Common myeloid progenitor, CD34-positive (primary cell): ENCODE data around the gene EFS.
"Not testable (repeated sequence)": the region's sequence is repeated elsewhere in the genome, so short reads cannot be mapped to it uniquely, and the experiment has no call there.

Source experiments
- CTCF ChIA-PET: fragments of 350-600 bp; sonication (Branson Sonifier 250); formaldehyde crosslinking; loops from one replicate; lab custom pipeline; 2021; ENCODE audit warnings: antibody characterized with exemption; lab: Charles Lee
- POLR2A ChIA-PET: fragments of 350-600 bp; sonication (Branson Sonifier 250); formaldehyde crosslinking; loops from one replicate; lab custom pipeline; 2021; ENCODE audit warnings: antibody characterized with exemption; lab: Charles Lee
- DNase-seq, 3 donors: peaks; one replicate each; pipeline versions ENCODE4 v3.0.0 to v3.0.0-alpha.2; 2013
- H3K27ac ChIP-seq, 2 experiments: 1 replicate in 1 of 2; 2 replicates in 1 of 2; pipeline ENCODE4 v1.7.0; 2013; ENCODE audit warnings: inconsistent platforms in 2 of 2, low read length in 2 of 2, mild to moderate bottlenecking in 2 of 2, low read depth in 1 of 2, moderate library complexity in 1 of 2; ENCODE audit not compliant: severe bottlenecking in 2 of 2, insufficient read depth in 1 of 2, poor library complexity in 1 of 2
- H3K27me3 ChIP-seq, 5 experiments: replicated peaks in 2 of 5; 1 replicate in 3 of 5; 2 replicates in 2 of 5; pipeline versions ENCODE4 v1.6.1 to v1.7.0; 2013; ENCODE audit warnings: low read length in 4 of 5, mild to moderate bottlenecking in 2 of 5, moderate library complexity in 2 of 5, inconsistent platforms in 1 of 5; ENCODE audit not compliant: insufficient read depth in 5 of 5, control insufficient read depth in 4 of 5
- H3K36me3 ChIP-seq, 4 experiments: 1 replicate in 2 of 4; 2 replicates in 2 of 4; pipeline versions ENCODE4 v1.6.1 to v1.7.0; 2013; ENCODE audit warnings: low read length in 3 of 4, control low read depth in 1 of 4, mild to moderate bottlenecking in 1 of 4; ENCODE audit not compliant: control insufficient read depth in 4 of 4, insufficient read depth in 4 of 4
- H3K4me1 ChIP-seq, 4 experiments: 1 replicate in 3 of 4; 2 replicates in 1 of 4; pipeline versions ENCODE4 v1.6.1 to v1.7.1; 2013; ENCODE audit warnings: low read length in 3 of 4, mild to moderate bottlenecking in 3 of 4, control low read depth in 1 of 4, inconsistent platforms in 1 of 4, moderate library complexity in 1 of 4; ENCODE audit not compliant: control insufficient read depth in 4 of 4, insufficient read depth in 4 of 4; ENCODE audit errors: control extremely low read depth in 1 of 4
- H3K4me3 ChIP-seq, 7 experiments: 1 replicate in 4 of 7; 2 replicates in 3 of 7; pipeline versions ENCODE4 v1.5.1 to v1.7.0; 2013; ENCODE audit warnings: mild to moderate bottlenecking in 7 of 7, low read length in 6 of 7, moderate library complexity in 6 of 7, inconsistent platforms in 2 of 7, low read depth in 2 of 7, control low read depth in 1 of 7; ENCODE audit not compliant: insufficient read depth in 4 of 7, control insufficient read depth in 1 of 7; ENCODE audit errors: extremely low read depth in 1 of 7
- H3K9me3 ChIP-seq, 5 experiments: 1 replicate in 4 of 5; 2 replicates in 1 of 5; pipeline versions ENCODE4 v1.6.1 to v1.7.1; 2013; ENCODE audit warnings: low read length in 4 of 5, mild to moderate bottlenecking in 2 of 5, inconsistent platforms in 1 of 5, low read depth in 1 of 5, moderate library complexity in 1 of 5; ENCODE audit not compliant: control insufficient read depth in 4 of 5, insufficient read depth in 2 of 5; ENCODE audit errors: control extremely low read depth in 1 of 5
- WGBS: methylation state at CpG from one replicate; pipeline ENCODE4 v1.1.5; 2013; ENCODE audit not compliant: insufficient coverage; 5-methylcytosine and 5-hydroxymethylcytosine counted together

Gene EFS

DNA sequence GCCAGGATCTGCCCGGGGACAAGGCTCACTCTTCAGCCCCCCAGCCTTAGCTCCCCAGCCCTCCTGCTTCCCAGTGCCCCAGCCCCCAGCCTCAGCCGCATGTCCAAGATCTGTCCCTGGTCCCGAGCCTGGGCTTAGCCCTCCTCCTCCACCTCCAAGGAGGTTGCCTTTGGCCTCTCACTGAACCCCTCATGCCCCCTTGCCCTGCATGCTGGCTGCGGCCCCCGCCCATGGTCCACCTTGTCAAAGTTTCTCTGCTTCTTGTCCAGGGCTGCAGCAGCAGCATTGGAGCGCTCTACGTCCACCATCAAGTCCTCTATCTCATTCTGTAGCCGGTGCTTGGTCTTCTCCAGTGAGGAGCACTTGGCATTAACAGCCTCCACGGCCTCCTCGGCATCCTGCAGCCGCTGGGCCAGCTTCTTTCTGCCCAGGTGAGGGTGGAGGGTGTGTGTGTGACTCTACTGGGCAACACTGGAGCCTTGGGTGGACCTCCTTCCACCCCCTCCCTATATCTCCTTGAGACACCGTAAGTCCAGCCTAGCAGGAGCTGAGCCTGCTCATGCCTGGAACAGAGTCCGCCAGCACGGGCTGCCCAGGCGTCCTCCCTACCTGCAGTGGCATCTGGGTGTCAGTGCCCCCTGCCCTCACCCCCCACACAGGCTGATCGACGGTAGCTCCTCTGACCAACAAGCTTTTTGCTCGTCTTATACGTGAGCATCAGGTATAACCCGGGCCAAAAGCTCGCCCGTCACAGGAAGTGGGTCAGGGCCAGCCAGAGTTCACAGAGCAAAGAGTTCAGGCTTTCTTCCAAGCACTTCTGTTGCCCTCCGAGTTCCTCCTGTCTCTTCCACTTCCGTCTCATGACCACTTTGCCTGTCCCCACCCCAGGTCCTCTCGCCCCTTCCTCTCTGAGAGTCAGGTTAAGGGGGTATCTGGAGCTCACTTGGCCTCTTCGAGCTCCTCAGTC lies 23.2 kb upstream of the EFS start:
- Histone ChIP-seq H3K4me1 (peaks cover 0 to 3% (median 1%) of the 10 kb centered on the region in 4 experiments), H3K27me3 (peaks cover 0 to 7% (median 0%) of the 10 kb centered on the region in 5 experiments), H3K4me3 (no peak overlapping the region), H3K9me3 (no peaks in the 10 kb centered on the region), H3K36me3 (no peaks in the 10 kb centered on the region), H3K27ac (no peak overlapping the region)
- 88% methylated on average over 17 of the region's 26 CpGs for WGBS
- ChIA-PET POLR2A (no interaction called here), CTCF (interaction anchor here (0.6 to 1.5 kb wide), 4 partner anchors 8 to 670 kb away, joined by 3 to 7 read pairs (median 4); partner anchors contain the start of gene CMTM5)
- DNase-seq = no peak

- no peak overlapping the region for H3K4me3 ChIP-seq
- no peaks in the 10 kb centered on the region for H3K36me3 ChIP-seq
- no CpG with 5 or more reads among the region's 1 CpG for WGBS
- peaks cover 0 to 11% (median 6%) of the 10 kb centered on the region in 4 experiments for H3K4me1 ChIP-seq
- ChIA-PET CTCF (interaction anchor here (0.5 to 1.0 kb wide), 2 partner anchors 10 to 109 kb away, joined by 3 read pairs; no protein-coding TSS in a partner anchor), POLR2A (no interaction called here)
- H3K27ac ChIP-seq = no peak overlapping the region
- peaks cover 0 to 3% (median 0%) of the 10 kb centered on the region in 5 experiments for H3K27me3 ChIP-seq
- DNase-seq = no peak
- no peaks in the 10 kb centered on the region for H3K9me3 ChIP-seq
Measured at GRCh38 chr14:23386999-23387398, 22.0 kb upstream of the EFS start.

DNA sequence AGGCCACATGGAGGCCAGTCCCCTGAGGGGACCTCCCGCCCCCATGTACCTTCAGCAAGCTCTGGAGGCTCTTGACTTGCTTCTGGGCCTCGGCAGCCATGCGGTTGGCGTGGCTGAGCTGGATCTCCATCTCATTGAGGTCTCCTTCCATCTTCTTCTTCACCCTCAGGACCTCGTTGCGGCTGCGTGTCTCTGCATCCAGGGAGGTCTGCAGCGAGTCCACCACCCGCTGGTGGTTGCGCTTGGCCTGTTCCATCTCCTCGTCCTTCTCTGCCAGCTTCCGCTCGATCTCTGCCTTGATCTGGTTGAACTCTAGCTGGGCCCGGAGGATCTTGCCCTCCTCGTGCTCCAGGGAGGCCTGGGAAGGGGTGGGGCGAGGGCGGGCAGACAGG lies 21.3 kb upstream of the EFS start:
- H3K9me3 ChIP-seq, H3K27me3 ChIP-seq, POLR2A ChIA-PET, DNase-seq, H3K36me3 ChIP-seq, H3K4me3 ChIP-seq, H3K27ac ChIP-seq: not testable (repeated sequence)
- peaks cover 0 to 12% (median 6%) of the 10 kb centered on the region in 4 experiments for H3K4me1 ChIP-seq
- CTCF ChIA-PET = interaction anchor here (1.0 to 1.3 kb wide), 2 partner anchors 18 to 24 kb away, joined by 3 read pairs; no protein-coding TSS in a partner anchor
- WGBS = 76% methylated on average over 3 of the region's 17 CpGs

- H3K4me3 ChIP-seq = no peak overlapping the region
- peaks cover 0 to 12% (median 6%) of the 10 kb centered on the region in 4 experiments for H3K4me1 ChIP-seq
- no peaks in the 10 kb centered on the region for H3K36me3 ChIP-seq
- ChIA-PET POLR2A (no interaction called here), CTCF (interaction anchor here (0.5 to 1.3 kb wide), 6 partner anchors 9 to 88 kb away, joined by 3 to 4 read pairs (median 3); no protein-coding TSS in a partner anchor)
- no peaks in the 10 kb centered on the region for H3K9me3 ChIP-seq
- no peak overlapping the region for H3K27ac ChIP-seq
- WGBS = 100% methylated on average over 13 of the region's 18 CpGs
- H3K27me3 ChIP-seq = peaks cover 0 to 3% (median 0%) of the 10 kb centered on the region in 5 experiments
- no peak for DNase-seq
Measured at GRCh38 chr14:23385642-23386265, 20.8 kb upstream of the EFS start.

DNA sequence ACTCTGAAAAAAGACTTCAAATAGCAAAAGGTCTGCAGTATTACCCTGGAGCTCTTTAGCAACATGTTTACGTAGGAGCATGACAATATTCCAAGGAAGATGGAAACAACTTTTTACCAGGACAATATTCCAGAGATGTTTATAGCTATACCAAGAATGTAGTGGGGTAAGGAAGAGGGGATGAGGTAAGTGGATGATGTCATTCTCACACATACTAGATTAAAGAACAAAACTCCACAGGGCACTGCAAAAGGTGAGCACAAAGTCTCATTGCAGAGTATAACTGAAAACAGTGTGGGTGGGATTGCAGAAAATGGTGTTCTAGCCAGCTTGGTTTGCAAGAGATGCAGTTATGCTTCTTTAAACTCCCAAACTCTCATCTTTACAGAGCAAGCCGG lies 20.3 kb upstream of the EFS start:
- Histone ChIP-seq H3K4me1 (peaks cover 0 to 12% (median 6%) of the 10 kb centered on the region in 4 experiments), H3K9me3 (no peaks in the 10 kb centered on the region), H3K27me3 (peaks cover 0 to 3% (median 0%) of the 10 kb centered on the region in 5 experiments), H3K4me3 (no peak overlapping the region), H3K27ac (no peak overlapping the region), H3K36me3 (no peaks in the 10 kb centered on the region)
- ChIA-PET POLR2A (no interaction called here), CTCF (interaction anchor here (0.5 to 1.3 kb wide), 7 partner anchors 9 to 115 kb away, joined by 3 to 4 read pairs (median 3); no protein-coding TSS in a partner anchor)
- 100% methylated on average over 2 of the region's 2 CpGs for WGBS
- DNase-seq = no peak

DNA sequence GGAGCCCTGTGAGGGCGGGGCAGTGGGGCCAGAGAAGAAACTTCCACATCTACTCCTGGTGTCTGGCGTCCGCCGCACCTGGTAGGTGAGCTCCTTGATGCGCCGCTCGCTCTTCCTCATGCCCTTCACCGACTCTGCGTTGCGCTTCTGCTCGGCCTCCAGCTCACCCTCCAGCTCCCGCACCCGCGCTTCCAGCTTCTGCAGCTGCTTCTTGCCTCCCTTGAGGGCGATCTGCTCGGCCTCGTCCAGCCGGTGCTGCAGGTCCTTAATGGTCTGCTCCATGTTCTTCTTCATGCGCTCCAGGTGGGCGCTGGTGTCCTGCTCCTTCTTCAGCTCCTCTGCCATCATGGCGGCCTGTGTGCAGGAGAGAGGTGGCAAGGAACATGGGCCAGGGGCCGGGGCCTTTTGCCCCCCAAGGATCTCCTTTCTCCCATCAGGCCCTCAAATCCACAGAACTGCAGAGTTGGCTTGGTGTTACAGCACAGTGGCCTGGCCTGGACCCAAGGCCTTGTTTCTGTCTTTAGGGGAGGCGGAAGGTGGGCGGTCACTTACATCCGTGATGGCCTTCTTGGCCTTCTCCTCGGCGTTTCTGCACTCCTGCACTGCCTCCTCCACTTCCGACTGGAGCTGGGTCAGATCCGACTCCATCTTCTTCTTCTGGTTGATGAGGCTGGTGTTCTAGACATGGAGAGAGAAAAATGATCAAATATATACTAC lies 19.6 kb upstream of the EFS start:
- 98% methylated on average over 20 of the region's 29 CpGs for WGBS
- Histone ChIP-seq H3K36me3 (no peaks in the 10 kb centered on the region), H3K4me1 (peaks cover 0 to 14% (median 6%) of the 10 kb centered on the region in 4 experiments), H3K27ac (no peak overlapping the region), H3K27me3 (peaks cover 0 to 3% (median 0%) of the 10 kb centered on the region in 5 experiments), H3K4me3 (no peak overlapping the region), H3K9me3 (no peaks in the 10 kb centered on the region)
- POLR2A ChIA-PET = no interaction called here
- CTCF ChIA-PET = interaction anchor here (0.6 to 9.0 kb wide), 6 partner anchors 9 to 115 kb away, joined by 3 to 108 read pairs (median 4); no protein-coding TSS in a partner anchor
- DNase-seq = no peak
